Measurements from ENCODE around the gene PLA2R1.

GRCh38 chr2:160015746-160016145, 46.7 kb downstream of the PLA2R1 start:
- TF ChIP-seq BCL6B (tag by site-specific recombination; IDR thresholded peaks at IDR 0.05), result no peak
- no peak for TF ChIP-seq HOXA7 (CRISPR knock-in tag; IDR thresholded peaks at IDR 0.05; ENCODE audit: borderline replicate concordance)
- TF ChIP-seq ZNF132 (tag by site-specific recombination; IDR thresholded peaks at IDR 0.05; ENCODE audit: borderline replicate concordance), result no peak
- no peak for TF ChIP-seq ZBTB44 (tag by site-specific recombination; IDR thresholded peaks at IDR 0.05)
- TF ChIP-seq CTCF (tag by site-specific recombination; IDR thresholded peaks at IDR 0.05), result no peak
- TF ChIP-seq PRDM4 (tag by site-specific recombination; IDR thresholded peaks at IDR 0.05), result no peak
- no peak for TF ChIP-seq ZNF777 (tag by site-specific recombination; IDR thresholded peaks at IDR 0.05; ENCODE audit: borderline replicate concordance)
- no peak for TF ChIP-seq REST (tag by site-specific recombination; IDR thresholded peaks at IDR 0.05)
